Neural progenitor cell (in vitro differentiated cells): ENCODE results near the gene MFGE8. TPM values are rescaled to one million over a fixed set of nuclear protein-coding genes. Genes with fewer than 3 reads are reported as not detected.

Source experiments
- DNase-seq: peaks from one replicate; pipeline ENCODE4 v3.0.0-alpha.2; 2016; ENCODE audit warnings: low spot score
- H2AFZ ChIP-seq: fragments of 200-600 bp; sonication (generic); replicated peaks from 2 replicates; pipeline ENCODE4 v1.6.1; 2016; ENCODE audit warnings: antibody characterized with exemption
- H3F3A ChIP-seq: fragments of 200-600 bp; sonication (generic); 2 replicates; pipeline ENCODE4 v1.6.1; 2016; ENCODE audit warnings: antibody characterized with exemption, low read depth
- H3K27ac ChIP-seq: fragments of 200-600 bp; sonication (generic); 2 replicates; pipeline ENCODE4 v1.5.1; 2016; ENCODE audit warnings: mild to moderate bottlenecking
- H3K27me3 ChIP-seq: fragments of 200-600 bp; sonication (generic); 2 replicates; pipeline ENCODE4 v1.6.1; 2016; ENCODE audit warnings: mild to moderate bottlenecking, moderate library complexity
- H3K36me3 ChIP-seq: fragments of 200-600 bp; sonication (generic); 2 replicates; pipeline ENCODE4 v1.5.1; 2016
- H3K4me1 ChIP-seq: fragments of 200-600 bp; sonication (generic); 2 replicates; pipeline ENCODE4 v1.6.1; 2016; ENCODE audit warnings: mixed run types
- H3K4me2 ChIP-seq: fragments of 200-600 bp; sonication (generic); 2 replicates; pipeline ENCODE4 v1.6.1; 2016
- H3K4me3 ChIP-seq: fragments of 200-600 bp; sonication (generic); 2 replicates; pipeline ENCODE4 v1.5.1; 2016
- H3K79me2 ChIP-seq: fragments of 200-600 bp; sonication (generic); 2 replicates; pipeline ENCODE4 v1.6.1; 2016; ENCODE audit warnings: low read depth
- H3K9ac ChIP-seq: fragments of 200-600 bp; sonication (generic); 2 replicates; pipeline ENCODE4 v1.6.1; 2016
- H3K9me3 ChIP-seq: fragments of 200-600 bp; sonication (generic); 2 replicates; pipeline ENCODE4 v1.5.1; 2016; ENCODE audit warnings: low read depth
- H4K20me1 ChIP-seq: fragments of 200-600 bp; sonication (generic); 2 replicates; pipeline ENCODE4 v1.6.1; 2016; ENCODE audit warnings: low read depth
- H3K27ac Mint-ChIP-seq: 3 replicates; pipeline ENCODE4 v1.8.0; 2021; ENCODE audit warnings: mixed read lengths
- H3K27me3 Mint-ChIP-seq: 2 replicates; pipeline ENCODE4 v1.8.0; 2022; ENCODE audit warnings: low read depth, mild to moderate bottlenecking, inconsistent platforms, moderate library complexity, mixed read lengths; ENCODE audit not compliant: insufficient read depth
- H3K36me3 Mint-ChIP-seq: 3 replicates; pipeline ENCODE4 v1.8.0; 2021; ENCODE audit warnings: mixed read lengths
- H3K4me1 Mint-ChIP-seq: 3 replicates; pipeline ENCODE4 v1.8.0; 2021; ENCODE audit warnings: mixed read lengths
- H3K4me3 Mint-ChIP-seq: 3 replicates; pipeline ENCODE4 v1.8.0; 2021; ENCODE audit warnings: mild to moderate bottlenecking, moderate library complexity, mixed read lengths
- H3K9me3 Mint-ChIP-seq: 3 replicates; pipeline ENCODE4 v1.8.0; 2020; ENCODE audit warnings: mixed read lengths
- CTCF ChIP-seq: fragments of 200-600 bp; sonication (generic); IDR thresholded peaks from 2 replicates; pipeline ENCODE4 v1.5.1; 2017; ENCODE audit warnings: antibody characterized with exemption, mild to moderate bottlenecking
- EZH2 ChIP-seq: fragments of 200-600 bp; sonication (generic); IDR thresholded peaks from 2 replicates; pipeline ENCODE4 v1.6.1; 2017; ENCODE audit warnings: antibody characterized with exemption, mild to moderate bottlenecking, moderate library complexity
- EZH2phosphoT487 ChIP-seq: fragments of 200-600 bp; sonication (generic); IDR thresholded peaks from 2 replicates; pipeline ENCODE4 v1.6.1; 2017; ENCODE audit warnings: antibody characterized with exemption
- total RNA-seq: library from RNA; depleted of rRNA; stranded (reverse); fragments of >200 nt; gene quantifications from 2 replicates; pipeline ENCODE4 v1.2.3, GENCODE V29; 2015; ENCODE audit warnings: low replicate concordance

Gene MFGE8
- total RNA-seq, 1 donor from 2014 or later = 92.6 TPM

GRCh38 chr15:88905576-88905975, 7.6 kb downstream of the MFGE8 start:
- no peak overlapping the region for H3K27ac ChIP-seq
- Mint-ChIP-seq H3K9me3 (no peaks in the 10 kb centered on the region), H3K36me3 (peaks cover 27% of the 10 kb centered on the region), H3K27me3 (no peaks in the 10 kb centered on the region), H3K27ac (no peak overlapping the region), H3K4me3 (no peak overlapping the region), H3K4me1 (peaks cover 24% of the 10 kb centered on the region)
- peaks cover 4% of the 10 kb centered on the region for H3F3A ChIP-seq
- H3K79me2 ChIP-seq = peaks cover 15% of the 10 kb centered on the region
- H3K4me3 ChIP-seq = no peak overlapping the region
- H3K4me2 ChIP-seq = no peak overlapping the region
- no peak overlapping the region for H2AFZ ChIP-seq
- H4K20me1 ChIP-seq = peaks cover 11% of the 10 kb centered on the region
- H3K27me3 ChIP-seq = no peaks in the 10 kb centered on the region
- H3K36me3 ChIP-seq = no peaks in the 10 kb centered on the region
- H3K4me1 ChIP-seq = peaks cover 6% of the 10 kb centered on the region
- TF ChIP-seq EZH2phosphoT487 (no peak), EZH2 (no peak), CTCF (no peak)
- H3K9me3 ChIP-seq = no peaks in the 10 kb centered on the region
- no peak overlapping the region for H3K9ac ChIP-seq
- no peak for DNase-seq

DNA sequence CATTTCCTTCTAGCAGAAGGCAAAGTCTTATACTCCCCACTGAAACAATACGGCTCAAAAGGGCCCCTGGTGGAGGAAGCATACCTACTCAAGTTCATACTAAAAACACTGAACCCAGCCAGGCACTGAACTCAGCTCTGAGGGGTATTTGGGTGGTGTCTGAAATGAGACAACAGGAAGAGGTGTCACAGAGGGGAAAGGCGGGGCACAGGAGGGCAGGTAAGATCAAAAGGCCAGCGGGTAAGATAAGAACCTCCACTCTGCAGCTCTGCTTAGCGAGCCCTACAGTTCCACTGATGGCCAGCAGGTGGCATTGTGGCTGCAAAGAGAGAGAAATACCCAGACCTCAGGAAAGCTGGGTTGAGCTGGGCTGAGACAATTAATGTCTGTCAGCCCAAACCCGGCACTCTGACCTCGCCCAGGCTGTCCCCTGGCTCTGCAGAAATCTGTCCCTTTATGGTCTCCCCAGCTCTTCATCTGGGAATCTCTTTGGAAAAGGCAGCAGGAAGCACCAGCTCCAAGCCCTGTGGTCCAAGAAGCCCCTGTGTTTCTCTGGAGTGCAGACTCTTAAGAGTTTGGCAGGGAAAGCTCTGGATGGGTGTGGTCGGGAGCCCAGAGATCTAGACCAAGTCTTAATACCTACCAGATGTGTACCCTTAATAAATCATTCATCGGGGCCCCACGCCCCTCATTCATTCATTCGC, 8.4 kb downstream of the MFGE8 start:
- peak; percentile 89 for DNase-seq
- Histone ChIP-seq H3K9ac (no peak overlapping the region), H3K36me3 (no peaks in the 10 kb centered on the region), H3K79me2 (peaks cover 8% of the 10 kb centered on the region), H3F3A (peaks cover 4% of the 10 kb centered on the region), H3K27ac (no peak overlapping the region), H3K27me3 (no peaks in the 10 kb centered on the region), H2AFZ (no peak overlapping the region), H3K4me3 (no peak overlapping the region), H3K9me3 (no peaks in the 10 kb centered on the region), H4K20me1 (peaks cover 4% of the 10 kb centered on the region), H3K4me1 (no peaks in the 10 kb centered on the region), H3K4me2 (no peak overlapping the region)
- H3K36me3 Mint-ChIP-seq = peaks cover 27% of the 10 kb centered on the region
- H3K9me3 Mint-ChIP-seq = no peaks in the 10 kb centered on the region
- H3K27ac Mint-ChIP-seq = no peak overlapping the region
- no peaks in the 10 kb centered on the region for H3K27me3 Mint-ChIP-seq
- TF ChIP-seq CTCF (peak; percentile 95), EZH2 (no peak)
- peaks cover 19% of the 10 kb centered on the region for H3K4me1 Mint-ChIP-seq
- H3K4me3 Mint-ChIP-seq = no peak overlapping the region

DNA sequence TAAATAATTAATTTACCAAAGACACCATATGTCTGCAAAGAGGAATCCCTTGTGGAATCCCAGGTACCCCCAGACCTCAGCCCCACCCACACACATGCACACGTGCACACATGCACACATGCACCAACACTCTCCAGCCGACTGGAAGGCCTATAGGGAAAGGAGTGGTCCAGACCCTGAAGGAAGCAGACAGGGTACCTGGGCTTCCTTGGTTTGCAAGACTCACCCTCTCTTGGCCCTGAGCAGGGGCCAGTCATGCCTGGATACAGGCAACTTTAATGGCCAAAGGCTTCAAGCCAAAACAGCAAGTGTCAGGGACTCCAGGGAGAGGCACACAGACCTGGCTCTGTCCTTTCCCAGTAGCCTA, 8.9 kb downstream of the MFGE8 start:
- H3K4me1 Mint-ChIP-seq = peaks cover 13% of the 10 kb centered on the region
- Histone ChIP-seq H3K79me2 (peaks cover 3% of the 10 kb centered on the region), H3K9ac (no peak overlapping the region)

More for the DNA sequence above, 8.9 kb downstream of the MFGE8 start:
- Histone ChIP-seq H2AFZ (no peak overlapping the region), H3K27me3 (no peaks in the 10 kb centered on the region), H3K4me3 (no peak overlapping the region), H4K20me1 (peaks cover 4% of the 10 kb centered on the region), H3F3A (peaks cover 4% of the 10 kb centered on the region), H3K4me2 (no peak overlapping the region), H3K9me3 (no peaks in the 10 kb centered on the region), H3K4me1 (no peaks in the 10 kb centered on the region), H3K27ac (no peak overlapping the region), H3K36me3 (no peaks in the 10 kb centered on the region)
- Mint-ChIP-seq H3K27me3 (no peaks in the 10 kb centered on the region), H3K36me3 (peaks cover 25% of the 10 kb centered on the region), H3K9me3 (no peaks in the 10 kb centered on the region), H3K4me3 (no peak overlapping the region), H3K27ac (no peak overlapping the region)
- TF ChIP-seq EZH2 (no peak), EZH2phosphoT487 (no peak), CTCF (no peak)
- no peak for DNase-seq
